ENCODE data around the gene RRP9. TPM values are rescaled to one million over a fixed set of nuclear protein-coding genes. Genes with fewer than 3 reads are reported as not detected.

Gene RRP9
- total RNA-seq, 1 donor: 20.6 TPM

DNA sequence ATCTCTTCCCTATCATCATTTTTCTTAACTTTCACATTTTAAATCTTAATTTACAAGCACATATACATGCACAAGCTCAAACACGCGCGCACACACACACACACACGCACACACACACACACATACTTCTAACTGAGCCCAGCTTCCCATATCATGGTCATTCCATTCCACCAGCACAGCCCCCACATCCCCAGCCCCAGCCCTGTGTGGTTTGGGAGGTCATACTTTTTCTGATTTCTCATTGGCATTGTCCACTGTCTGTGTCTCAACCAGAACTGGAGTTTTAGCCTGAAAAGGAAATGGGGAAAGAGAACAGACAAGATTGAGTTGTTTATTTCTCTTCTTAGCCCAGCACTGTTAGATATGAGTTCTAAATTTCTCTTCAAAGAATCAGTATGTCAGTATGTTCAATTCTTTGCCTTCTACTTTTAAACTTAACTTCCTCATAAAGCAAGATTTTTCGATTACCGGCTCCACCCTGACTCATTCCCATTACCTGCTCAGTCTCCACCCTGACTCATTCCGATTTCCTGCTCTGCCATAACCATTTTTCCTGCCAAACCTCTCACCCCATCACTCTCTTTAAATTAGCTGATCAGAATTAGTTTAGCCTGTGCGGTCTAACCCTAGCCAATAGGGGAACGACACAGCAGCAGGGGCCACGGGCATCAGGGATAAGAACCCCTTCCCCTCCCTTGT lies 44.9 kb downstream of the RRP9 start:
- no peaks in the 10 kb centered on the region for H4K20me1 ChIP-seq (ENCODE audit: insufficient read depth, low read length)
- no peak overlapping the region for H3K4me3 ChIP-seq (ENCODE audit: insufficient read depth, low read length)
- no peaks in the 10 kb centered on the region for H3K36me3 ChIP-seq (ENCODE audit: insufficient read depth, low read length)
- H3K27ac ChIP-seq (ENCODE audit: low read depth, low read length): no peak overlapping the region
- H2AFZ ChIP-seq (ENCODE audit: low read length): no peak overlapping the region
- H3K4me2 ChIP-seq (ENCODE audit: insufficient read depth, low read length): no peak overlapping the region
- H3K27me3 ChIP-seq (ENCODE audit: insufficient read depth, low read length): no peaks in the 10 kb centered on the region
- no peak for DNase-seq (ENCODE audit: insufficient read length, low spot score, missing footprints)
- H3K9me3 ChIP-seq (ENCODE audit: low read depth, low read length): no peaks in the 10 kb centered on the region
- no peaks in the 10 kb centered on the region for H3K79me2 ChIP-seq (ENCODE audit: insufficient read depth, low read length)
- TF ChIP-seq, protein P1, sequence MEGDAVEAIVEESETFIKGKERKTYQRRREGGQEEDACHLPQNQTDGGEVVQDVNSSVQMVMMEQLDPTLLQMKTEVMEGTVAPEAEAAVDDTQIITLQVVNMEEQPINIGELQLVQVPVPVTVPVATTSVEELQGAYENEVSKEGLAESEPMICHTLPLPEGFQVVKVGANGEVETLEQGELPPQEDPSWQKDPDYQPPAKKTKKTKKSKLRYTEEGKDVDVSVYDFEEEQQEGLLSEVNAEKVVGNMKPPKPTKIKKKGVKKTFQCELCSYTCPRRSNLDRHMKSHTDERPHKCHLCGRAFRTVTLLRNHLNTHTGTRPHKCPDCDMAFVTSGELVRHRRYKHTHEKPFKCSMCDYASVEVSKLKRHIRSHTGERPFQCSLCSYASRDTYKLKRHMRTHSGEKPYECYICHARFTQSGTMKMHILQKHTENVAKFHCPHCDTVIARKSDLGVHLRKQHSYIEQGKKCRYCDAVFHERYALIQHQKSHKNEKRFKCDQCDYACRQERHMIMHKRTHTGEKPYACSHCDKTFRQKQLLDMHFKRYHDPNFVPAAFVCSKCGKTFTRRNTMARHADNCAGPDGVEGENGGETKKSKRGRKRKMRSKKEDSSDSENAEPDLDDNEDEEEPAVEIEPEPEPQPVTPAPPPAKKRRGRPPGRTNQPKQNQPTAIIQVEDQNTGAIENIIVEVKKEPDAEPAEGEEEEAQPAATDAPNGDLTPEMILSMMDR (IDR thresholded peaks at IDR 0.05; ENCODE audit: extremely low read depth, low read depth, low read length): no peak
- H3K4me1 ChIP-seq (ENCODE audit: insufficient read depth, low read length): no peaks in the 10 kb centered on the region

DNA sequence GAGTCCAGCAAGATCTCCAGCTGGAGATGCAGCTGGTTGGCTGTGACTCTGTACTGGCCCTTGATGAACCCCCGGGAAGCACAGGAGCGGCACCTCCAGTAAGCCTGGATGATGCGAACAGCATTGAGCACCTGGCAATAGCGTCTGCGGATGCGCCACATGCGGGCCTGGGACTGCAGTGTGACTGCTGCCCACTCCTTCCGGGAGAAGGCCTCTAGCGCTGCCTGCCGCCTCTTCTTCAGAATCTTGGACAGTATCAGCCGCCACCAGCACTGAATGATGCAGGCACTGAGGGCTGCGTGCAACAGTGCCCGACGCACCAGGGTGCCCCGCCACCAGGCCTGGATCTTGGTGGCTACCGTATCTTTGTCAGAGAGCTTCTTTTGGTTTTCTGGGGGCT lies 46.8 kb downstream of the RRP9 start:
- H3K9me3 ChIP-seq (ENCODE audit: low read depth, low read length): no peaks in the 10 kb centered on the region
- TF ChIP-seq, protein P1 (IDR thresholded peaks at IDR 0.05; ENCODE audit: extremely low read depth, low read depth, low read length): no peak
- no peak for DNase-seq (ENCODE audit: insufficient read length, low spot score, missing footprints)

DNA sequence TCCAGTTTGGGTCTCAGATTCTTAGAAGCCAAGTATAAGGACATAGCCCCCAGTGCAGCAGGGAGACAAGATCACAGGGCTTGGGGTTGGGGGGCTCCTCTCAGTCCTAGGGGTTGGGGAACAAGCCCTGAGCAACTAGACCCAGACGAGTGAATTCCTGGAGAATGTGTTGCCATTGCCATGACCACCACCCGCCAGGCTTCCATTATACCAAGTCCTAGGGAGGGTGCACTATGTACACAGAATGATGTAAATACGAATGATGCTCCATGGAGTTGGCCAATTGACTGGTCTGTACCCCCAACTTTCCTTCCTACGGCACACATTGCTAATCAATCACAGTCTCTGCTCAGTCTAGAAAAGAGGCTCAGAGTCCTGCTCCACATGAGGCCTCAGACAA lies 47.3 kb downstream of the RRP9 start:
- H3K4me3 ChIP-seq (ENCODE audit: insufficient read depth, low read length): no peak overlapping the region
- no peak for DNase-seq (ENCODE audit: insufficient read length, low spot score, missing footprints)

More for the DNA sequence above, 46.8 kb downstream of the RRP9 start:
- H3K27ac ChIP-seq (ENCODE audit: low read depth, low read length): no peak overlapping the region
- H3K36me3 ChIP-seq (ENCODE audit: insufficient read depth, low read length): no peaks in the 10 kb centered on the region
- no peak overlapping the region for H2AFZ ChIP-seq (ENCODE audit: low read length)
- H3K4me2 ChIP-seq (ENCODE audit: insufficient read depth, low read length): no peak overlapping the region
- H3K4me1 ChIP-seq (ENCODE audit: insufficient read depth, low read length): no peaks in the 10 kb centered on the region
- no peak overlapping the region for H3K4me3 ChIP-seq (ENCODE audit: insufficient read depth, low read length)
- H3K27me3 ChIP-seq (ENCODE audit: insufficient read depth, low read length): no peaks in the 10 kb centered on the region
- no peaks in the 10 kb centered on the region for H4K20me1 ChIP-seq (ENCODE audit: insufficient read depth, low read length)
- no peaks in the 10 kb centered on the region for H3K79me2 ChIP-seq (ENCODE audit: insufficient read depth, low read length)

More for the DNA sequence above, 47.3 kb downstream of the RRP9 start:
- TF ChIP-seq, protein P1 (IDR thresholded peaks at IDR 0.05; ENCODE audit: extremely low read depth, low read depth, low read length): no peak
- Histone ChIP-seq H3K79me2 (ENCODE audit: insufficient read depth, low read length) (no peaks in the 10 kb centered on the region), H3K27me3 (ENCODE audit: insufficient read depth, low read length) (no peaks in the 10 kb centered on the region), H3K36me3 (ENCODE audit: insufficient read depth, low read length) (no peaks in the 10 kb centered on the region), H3K27ac (ENCODE audit: low read depth, low read length) (no peak overlapping the region), H2AFZ (ENCODE audit: low read length) (no peak overlapping the region), H3K4me1 (ENCODE audit: insufficient read depth, low read length) (no peaks in the 10 kb centered on the region), H4K20me1 (ENCODE audit: insufficient read depth, low read length) (no peaks in the 10 kb centered on the region), H3K4me2 (ENCODE audit: insufficient read depth, low read length) (no peak overlapping the region), H3K9me3 (ENCODE audit: low read depth, low read length) (no peaks in the 10 kb centered on the region)

Measured in osteoblast (primary cell).